PC-3 (cell line): ENCODE results near the gene PDE3B. TPM values are rescaled to one million over a fixed set of nuclear protein-coding genes. Genes with fewer than 3 reads are reported as not detected.

Source experiments
- ATAC-seq: fragments of 200-7000 bp; cut with Tn5 transposase; 2 replicates; pipeline ENCODE4 v1.9.1; 2020; ENCODE audit warnings: mild to moderate bottlenecking, moderate library complexity
- BruUV-seq: library from RNA; stranded (reverse); fragments of 400-500 nt; replicated peaks from 2 replicates; lab custom pipeline; 2021; lab: Mats Ljungman, UMichigan
- CTCF ChIA-PET: fragments of 300-600 bp; sonication (Branson Sonifier 250); formaldehyde crosslinking; loops from one replicate; lab custom pipeline; 2022; ENCODE audit warnings: antibody characterized with exemption; lab: Charles Lee
- POLR2A ChIA-PET: fragments of 300-600 bp; sonication (Branson Sonifier 250); formaldehyde crosslinking; loops from one replicate; lab custom pipeline; 2022; ENCODE audit warnings: antibody characterized with exemption; ENCODE audit not compliant: unreplicated experiment; lab: Charles Lee
- DNase-seq: peaks from one replicate; pipeline ENCODE4 v3.0.0-alpha.2; 2015
- H2AFZ ChIP-seq: fragments of 300-600 bp; sonication (generic); 2 replicates; pipeline ENCODE4 v1.6.0; 2016; ENCODE audit warnings: antibody characterized with exemption, low read length
- H3F3A ChIP-seq: fragments of 300-600 bp; sonication (generic); one replicate; pipeline ENCODE4 v1.6.0; 2017; ENCODE audit warnings: antibody characterized with exemption, low read length, control low read depth, mild to moderate bottlenecking; ENCODE audit not compliant: unreplicated experiment
- H3K27ac ChIP-seq: fragments of 300-600 bp; sonication (generic); 2 replicates; pipeline ENCODE4 v1.5.1; 2016; ENCODE audit warnings: mild to moderate bottlenecking, low read length
- H3K27me3 ChIP-seq: fragments of 300-600 bp; sonication (generic); 2 replicates; pipeline ENCODE4 v1.6.1; 2016; ENCODE audit warnings: low read length, mixed read lengths
- H3K36me3 ChIP-seq: fragments of 300-600 bp; sonication (generic); 2 replicates; pipeline ENCODE4 v1.6.1; 2016; ENCODE audit warnings: low read depth, mixed run types, low read length, mixed read lengths
- H3K4me1 ChIP-seq: fragments of 300-600 bp; sonication (generic); 2 replicates; pipeline ENCODE4 v1.5.1; 2016; ENCODE audit warnings: low read length; ENCODE audit not compliant: insufficient read depth
- H3K4me2 ChIP-seq: fragments of 300-600 bp; sonication (generic); 2 replicates; pipeline ENCODE4 v1.6.0; 2016; ENCODE audit warnings: low read length
- H3K4me3 ChIP-seq: fragments of 300-600 bp; sonication (generic); 2 replicates; pipeline ENCODE4 v1.5.1; 2016; ENCODE audit warnings: mild to moderate bottlenecking, low read length, mixed read lengths
- H3K79me2 ChIP-seq: fragments of 300-600 bp; sonication (generic); 2 replicates; pipeline ENCODE4 v1.6.1; 2017; ENCODE audit warnings: low read length, mixed read lengths
- H3K9ac ChIP-seq: fragments of 300-600 bp; sonication (generic); 2 replicates; pipeline ENCODE4 v1.6.0; 2016; ENCODE audit warnings: mild to moderate bottlenecking, low read length
- H3K9me2 ChIP-seq: fragments of 300-600 bp; sonication (generic); replicated peaks from 2 replicates; pipeline ENCODE4 v1.6.1; 2016; ENCODE audit warnings: mixed run types, low read length, mixed read lengths
- H3K9me3 ChIP-seq: fragments of 300-600 bp; sonication (generic); 2 replicates; pipeline ENCODE4 v1.6.1; 2016; ENCODE audit warnings: low read length, mixed read lengths
- H4K20me1 ChIP-seq: fragments of 300-600 bp; sonication (generic); 2 replicates; pipeline ENCODE4 v1.6.1; 2016; ENCODE audit warnings: low read length, mixed read lengths
- CTCF ChIP-seq: fragments of 300-600 bp; sonication (generic); conservative IDR thresholded peaks from 2 replicates; pipeline ENCODE4 v1.5.1; 2017; ENCODE audit warnings: antibody characterized with exemption, low read depth, mild to moderate bottlenecking, low read length
- EZH2 ChIP-seq: fragments of 300-600 bp; sonication (generic); IDR thresholded peaks from one replicate; pipeline ENCODE4 v1.6.1; 2017; ENCODE audit warnings: antibody characterized with exemption, mild to moderate bottlenecking, low read length; ENCODE audit not compliant: unreplicated experiment
- EZH2phosphoT487 ChIP-seq: fragments of 300-600 bp; sonication (generic); IDR thresholded peaks from 2 replicates; pipeline ENCODE4 v1.6.1; 2018; ENCODE audit warnings: mild to moderate bottlenecking, antibody characterized with exemption, low read length, borderline replicate concordance
- intact Hi-C: fragments of 100-400 bp; cut with micrococcal nuclease; formaldehyde crosslinking; loops from 2 replicates; pipeline ENCODE4 v1.9.0; 2023
- total RNA-seq: library from RNA; depleted of rRNA; stranded (reverse); fragments of >200 nt; gene quantifications from 2 replicates; pipeline ENCODE4 v1.2.3, GENCODE V29; 2014

PDE3B gene
- total RNA-seq, 1 experiment from 2014 or later: 0.11 TPM

- DNase-seq (no peak), ATAC-seq (no peak)
- Histone ChIP-seq H3K27ac (no peak overlapping the region), H3F3A (no peaks in the 10 kb centered on the region), H3K4me2 (no peak overlapping the region), H3K9me2 (no peaks in the 10 kb centered on the region), H3K27me3 (peaks cover 12% of the 10 kb centered on the region; the same call in 1 of the 2 replicates), H2AFZ (no peak overlapping the region), H4K20me1 (no peaks in the 10 kb centered on the region), H3K9me3 (no peaks in the 10 kb centered on the region), H3K4me1 (no peaks in the 10 kb centered on the region), H3K9ac (no peak overlapping the region), H3K36me3 (no peaks in the 10 kb centered on the region), H3K79me2 (no peaks in the 10 kb centered on the region), H3K4me3 (no peak overlapping the region)
- no TSS peak for BruUV-seq
- ChIA-PET CTCF (no interaction called here), POLR2A (no interaction called here)
- no peak for TF ChIP-seq EZH2phosphoT487
- no peak for TF ChIP-seq CTCF
- TF ChIP-seq EZH2: no peak
- intact Hi-C loops: no loop called here
These were observed 25.5 kb upstream of the PDE3B start for GRCh38 chr11:14618060-14618459.

GRCh38 chr11:14619603-14620531 lies 23.7 kb upstream of the PDE3B start:
- Histone ChIP-seq H3K36me3 (no peaks in the 10 kb centered on the region), H3K9me2 (no peaks in the 10 kb centered on the region), H3K4me2 (no peak overlapping the region), H2AFZ (no peak overlapping the region), H3K79me2 (no peaks in the 10 kb centered on the region), H3K4me1 (no peaks in the 10 kb centered on the region), H3F3A (no peaks in the 10 kb centered on the region), H4K20me1 (no peaks in the 10 kb centered on the region), H3K4me3 (no peak overlapping the region), H3K9me3 (no peaks in the 10 kb centered on the region), H3K27me3 (peaks cover 6% of the 10 kb centered on the region; the same call in 1 of the 2 replicates), H3K27ac (no peak overlapping the region), H3K9ac (no peak overlapping the region)
- ATAC-seq: peak; percentile 50
- DNase-seq: no peak
- TF ChIP-seq CTCF (no peak), EZH2 (no peak), EZH2phosphoT487 (no peak)
- intact Hi-C loops: no loop called here
- no TSS peak for BruUV-seq
- CTCF ChIA-PET: no interaction called here
- POLR2A ChIA-PET: no interaction called here

- no peak for ATAC-seq
These were observed 21.2 kb upstream of the PDE3B start for GRCh38 chr11:14622223-14622954.

More at GRCh38 chr11:14622223-14622954, 21.2 kb upstream of the PDE3B start:
- Histone ChIP-seq H3K27me3 (no peaks in the 10 kb centered on the region), H3K36me3 (no peaks in the 10 kb centered on the region), H3K4me2 (no peak overlapping the region), H2AFZ (no peak overlapping the region), H3K79me2 (no peaks in the 10 kb centered on the region), H3K9me3 (no peaks in the 10 kb centered on the region), H3K9me2 (no peaks in the 10 kb centered on the region), H4K20me1 (no peaks in the 10 kb centered on the region), H3K27ac (no peak overlapping the region), H3K4me1 (no peaks in the 10 kb centered on the region), H3K4me3 (no peak overlapping the region), H3F3A (no peaks in the 10 kb centered on the region), H3K9ac (no peak overlapping the region)
- intact Hi-C loops: no loop called here
- POLR2A ChIA-PET: no interaction called here
- TF ChIP-seq EZH2: no peak
- TF ChIP-seq EZH2phosphoT487: no peak
- TF ChIP-seq CTCF: no peak
- CTCF ChIA-PET: no interaction called here
- DNase-seq: no peak
- no TSS peak for BruUV-seq
